Tibial nerve (tissue), 4 donors: ENCODE results near the gene SRGAP2B. TPM values are rescaled to one million over a fixed set of nuclear protein-coding genes. Genes with fewer than 3 reads are reported as not detected.
"Not testable (repeated sequence)": the region's sequence is repeated elsewhere in the genome, so short reads cannot be mapped to it uniquely, and the experiment has no call there.

Experiments
- DNase-seq, 2 donors: peaks; one replicate each; pipeline ENCODE4 v3.0.0-alpha.2; 2019; ENCODE audit warnings: low spot score in 2 of 2
- H3K27ac ChIP-seq, 4 donors: fragments of 200-600 bp; sonication (generic) in 3 of 4; one replicate each; pipeline ENCODE4 v1.5.1; 2017 to 2019; ENCODE audit warnings: mild to moderate bottlenecking in 1 of 4
- H3K27me3 ChIP-seq, 2 donors: fragments of 200-600 bp; sonication (generic) in 1 of 2; one replicate each; pipeline versions ENCODE4 v1.5.1 to v1.6.0; 2017 to 2019
- H3K36me3 ChIP-seq, 3 donors: fragments of 200-600 bp; sonication (generic); one replicate each; pipeline ENCODE4 v1.5.1; 2018 to 2019
- H3K4me1 ChIP-seq, 4 donors: fragments of 200-600 bp; sonication (generic) in 3 of 4; one replicate each; pipeline ENCODE4 v1.5.1; 2017 to 2019
- H3K4me3 ChIP-seq, 4 donors: fragments of 200-600 bp; sonication (generic) in 3 of 4; one replicate each; pipeline ENCODE4 v1.5.1; 2017 to 2019; ENCODE audit warnings: mild to moderate bottlenecking in 1 of 4, moderate library complexity in 1 of 4
- H3K9me3 ChIP-seq, 4 donors: fragments of 200-600 bp; sonication (generic) in 3 of 4; one replicate each; pipeline ENCODE4 v1.5.1; 2017 to 2019
- WGBS, 2 donors: methylation state at CpG; one replicate each; pipeline ENCODE4 v1.1.5; 2018; 5-methylcytosine and 5-hydroxymethylcytosine counted together
- total RNA-seq, 4 donors: library from RNA; depleted of rRNA; stranded (reverse); fragments of >200 nt; gene quantifications; one replicate each; pipeline ENCODE4 v1.1.0, GENCODE V29; 2016

The SRGAP2B gene
- total RNA-seq, 4 donors from 2014 or later = 41.0 to 57.7 (median 53.0) TPM

- H3K4me3 ChIP-seq, DNase-seq: not testable (repeated sequence)
- WGBS, 2 donors = 90 to 93% methylated on average over 4 of the region's 4 CpGs
Observed at GRCh38 chr1:145013353-145013752, 81.8 kb downstream of the SRGAP2B start.

GRCh38 chr1:145011811-145012210 is 83.3 kb downstream of the SRGAP2B start:
- not testable (repeated sequence) for H3K27me3 ChIP-seq, H3K27ac ChIP-seq, H3K9me3 ChIP-seq, H3K4me1 ChIP-seq, H3K4me3 ChIP-seq, H3K36me3 ChIP-seq, DNase-seq
- WGBS, 2 donors = 76 to 79% methylated on average over 3 to 4 of the region's 4 CpGs

More at GRCh38 chr1:145013353-145013752, 81.8 kb downstream of the SRGAP2B start:
- not testable (repeated sequence) for H3K27me3 ChIP-seq, H3K9me3 ChIP-seq, H3K4me1 ChIP-seq, H3K36me3 ChIP-seq, H3K27ac ChIP-seq

DNA sequence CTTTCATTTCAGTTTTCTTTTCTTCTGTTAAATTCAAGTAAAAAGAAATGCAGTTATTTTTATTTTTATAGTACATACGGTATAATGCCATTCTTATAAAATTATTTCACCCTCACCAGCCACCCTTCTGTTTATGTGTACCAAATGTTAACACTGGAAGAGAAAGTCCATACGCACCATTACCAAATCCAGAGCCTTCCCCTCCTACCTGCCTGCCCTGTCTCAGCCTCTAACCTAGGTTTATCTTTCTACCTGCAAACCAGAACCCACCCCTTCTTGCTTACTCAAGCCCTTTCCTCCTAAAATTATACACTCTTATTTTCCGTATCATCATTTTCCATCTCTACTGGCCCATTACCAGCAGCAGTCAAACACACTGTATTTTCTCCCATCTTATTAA is 84.5 kb downstream of the SRGAP2B start:
- H3K4me3 ChIP-seq, H3K4me1 ChIP-seq: not testable (repeated sequence)

GRCh38 chr1:145009928-145010327 is 85.2 kb downstream of the SRGAP2B start:
- H3K4me3 ChIP-seq, H3K27me3 ChIP-seq, H3K4me1 ChIP-seq, DNase-seq, H3K27ac ChIP-seq, H3K36me3 ChIP-seq, H3K9me3 ChIP-seq: not testable (repeated sequence)
- 9 to 43% methylated on average over 2 to 3 of the region's 3 CpGs for WGBS, 2 donors

More for the DNA sequence above, 84.5 kb downstream of the SRGAP2B start:
- not testable (repeated sequence) for H3K27me3 ChIP-seq, DNase-seq, H3K36me3 ChIP-seq, H3K9me3 ChIP-seq, H3K27ac ChIP-seq
- 33 to 43% methylated on average over 2 of the region's 3 CpGs for WGBS, 2 donors

- DNase-seq, H3K4me3 ChIP-seq, H3K27ac ChIP-seq, H3K4me1 ChIP-seq, H3K36me3 ChIP-seq, H3K9me3 ChIP-seq, H3K27me3 ChIP-seq: not testable (repeated sequence)
- no CpG with 5 or more reads among the region's 4 CpGs for WGBS, 2 donors
Observed at GRCh38 chr1:145008388-145008787, 86.7 kb downstream of the SRGAP2B start.

DNA sequence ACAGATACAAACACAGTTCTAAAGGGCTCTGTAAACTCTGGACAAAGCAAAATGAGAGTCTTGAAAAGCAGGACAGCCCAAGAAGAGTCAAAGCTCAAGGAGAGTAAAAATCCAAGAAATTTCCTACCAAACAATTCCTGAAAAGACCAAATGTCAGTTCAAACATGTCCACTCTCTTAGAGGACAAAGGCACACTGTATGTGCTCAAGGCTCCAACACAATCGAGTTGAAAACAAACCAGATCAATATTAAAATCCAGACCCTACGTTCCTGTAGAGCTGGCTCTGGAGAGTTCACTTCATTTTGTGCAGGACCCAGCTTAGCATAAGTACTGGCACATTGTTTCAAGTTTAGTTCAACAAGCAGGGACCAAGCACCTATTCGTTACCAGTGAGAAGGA is 90.0 kb downstream of the SRGAP2B start:
- not testable (repeated sequence) for H3K27ac ChIP-seq, H3K9me3 ChIP-seq, H3K4me1 ChIP-seq, DNase-seq, H3K4me3 ChIP-seq, H3K27me3 ChIP-seq, H3K36me3 ChIP-seq
- WGBS, 2 donors = 67% methylated on average over 1 of the region's 3 CpGs; no CpG with 5 or more reads in 1 of the 2 donors

GRCh38 chr1:145001381-145001780 is 93.7 kb downstream of the SRGAP2B start:
- WGBS, 2 donors = 95 to 100% methylated on average over 2 to 3 of the region's 3 CpGs
- not testable (repeated sequence) for H3K27me3 ChIP-seq, H3K4me1 ChIP-seq, H3K4me3 ChIP-seq, H3K36me3 ChIP-seq, H3K27ac ChIP-seq, H3K9me3 ChIP-seq, DNase-seq

- 78% methylated on average over 1 of the region's 4 CpGs; no CpG with 5 or more reads in 1 of the 2 donors for WGBS, 2 donors
- DNase-seq, H3K4me1 ChIP-seq, H3K9me3 ChIP-seq, H3K27ac ChIP-seq, H3K4me3 ChIP-seq, H3K27me3 ChIP-seq, H3K36me3 ChIP-seq: not testable (repeated sequence)
Observed at GRCh38 chr1:145000743-145001326, 94.3 kb downstream of the SRGAP2B start.

GRCh38 chr1:145000074-145000742 is 94.9 kb downstream of the SRGAP2B start:
- DNase-seq, H3K4me3 ChIP-seq, H3K9me3 ChIP-seq, H3K36me3 ChIP-seq, H3K4me1 ChIP-seq, H3K27ac ChIP-seq, H3K27me3 ChIP-seq: not testable (repeated sequence)
- 20% methylated on average over 1 of the region's 5 CpGs; no CpG with 5 or more reads in 1 of the 2 donors for WGBS, 2 donors

DNA sequence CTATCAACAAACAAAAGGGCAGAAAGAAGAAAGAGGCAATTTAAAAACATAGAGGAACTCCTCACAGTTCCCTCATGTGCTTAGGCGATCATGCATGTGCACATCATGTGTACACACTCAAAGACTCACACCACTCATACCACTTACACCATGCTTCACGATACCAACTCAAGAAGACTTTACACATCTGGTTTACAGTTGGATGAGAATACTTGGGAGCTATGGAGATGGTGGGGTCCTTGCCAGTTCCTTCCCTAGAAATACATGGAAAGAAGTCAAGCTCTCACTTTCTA is 96.2 kb downstream of the SRGAP2B start:
- not testable (repeated sequence) for H3K36me3 ChIP-seq, H3K4me1 ChIP-seq, H3K27ac ChIP-seq, H3K4me3 ChIP-seq, H3K9me3 ChIP-seq, H3K27me3 ChIP-seq, DNase-seq
- WGBS, 2 donors = 7 to 67% methylated on average over 1 to 2 of the region's 2 CpGs

GRCh38 chr1:144998134-144998980 is 96.8 kb downstream of the SRGAP2B start:
- not testable (repeated sequence) for H3K9me3 ChIP-seq, H3K27me3 ChIP-seq, H3K4me3 ChIP-seq, DNase-seq, H3K4me1 ChIP-seq, H3K36me3 ChIP-seq
- WGBS, 2 donors = 38 to 40% methylated on average over 2 to 3 of the region's 5 CpGs
- H3K27ac ChIP-seq = peak overlapping the region in 1 of 4 donors; percentile 42

DNA sequence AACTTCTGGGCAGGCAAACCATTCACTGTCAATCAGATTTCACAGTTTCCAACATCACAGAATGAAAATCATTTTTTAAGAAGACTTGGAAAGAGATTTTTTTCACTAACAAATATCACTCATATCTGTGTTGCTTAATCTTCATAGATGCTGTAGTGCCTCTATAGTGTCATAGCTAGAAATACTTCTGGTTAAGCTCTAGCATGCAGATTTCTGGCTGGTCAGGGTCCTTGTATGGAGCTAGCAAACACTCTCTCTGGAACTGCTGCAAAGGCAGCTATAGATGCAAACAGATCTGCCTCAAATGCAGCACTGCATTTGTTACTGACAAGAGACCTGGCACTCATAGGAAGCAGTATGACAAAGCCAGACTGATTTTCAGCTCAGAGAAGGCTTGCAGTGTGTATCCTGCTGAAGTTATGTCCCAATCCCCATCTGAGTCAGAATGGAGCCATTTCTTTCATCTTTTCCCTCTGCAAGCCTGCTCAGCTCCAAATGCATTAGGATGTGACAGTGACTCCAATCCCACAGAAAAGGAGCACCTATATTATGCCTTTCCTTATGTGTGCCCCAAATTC is 99.2 kb downstream of the SRGAP2B start:
- not testable (repeated sequence) for H3K27ac ChIP-seq, H3K27me3 ChIP-seq, DNase-seq, H3K36me3 ChIP-seq, H3K4me1 ChIP-seq, H3K4me3 ChIP-seq, H3K9me3 ChIP-seq

GRCh38 chr1:144992915-144993314 is 102.2 kb downstream of the SRGAP2B start:
- H3K27me3 ChIP-seq, H3K9me3 ChIP-seq, DNase-seq, H3K4me1 ChIP-seq, H3K36me3 ChIP-seq, H3K4me3 ChIP-seq, H3K27ac ChIP-seq: not testable (repeated sequence)
- WGBS, 2 donors = 44 to 75% methylated on average over 1 of the region's 1 CpG
